MCF 10A (cell line): ENCODE data around the gene GLS. TPM values are rescaled to one million over a fixed set of nuclear protein-coding genes. Genes with fewer than 3 reads are reported as not detected.
A peak's percentile ranks its signal among the peaks of the same experiment; 100 is the strongest.

Source experiments
- BruUV-seq: library from RNA; stranded (reverse); fragments of 400-500 nt; replicated peaks from 2 replicates; lab custom pipeline; 2021; lab: Mats Ljungman, UMichigan
- CTCF ChIA-PET: fragments of 300-600 bp; sonication (Branson Sonifier 250); formaldehyde crosslinking; extraction: SDS; loops from one replicate; lab custom pipeline; 2021; ENCODE audit warnings: antibody characterized with exemption, inconsistent platforms; lab: Yijun Ruan, JAX
- POLR2A ChIA-PET: fragments of 300-600, 350-650 bp; sonication (Branson Sonifier 250); formaldehyde crosslinking; extraction: SDS; loops from one replicate; lab custom pipeline; 2020; ENCODE audit warnings: antibody characterized with exemption, inconsistent platforms; lab: Yijun Ruan, JAX
- DNase-seq: peaks from one replicate; pipeline ENCODE4 v3.0.0-alpha.2; 2018; ENCODE audit not compliant: unreplicated experiment
- H3K27ac Mint-ChIP-seq: one replicate; pipeline ENCODE4 v1.8.0; 2022; ENCODE audit warnings: mild to moderate bottlenecking, low read depth, mixed read lengths; ENCODE audit not compliant: unreplicated experiment
- H3K27me3 Mint-ChIP-seq: one replicate; pipeline ENCODE4 v1.8.0; 2022; ENCODE audit warnings: mixed read lengths; ENCODE audit not compliant: insufficient read depth, unreplicated experiment
- H3K36me3 Mint-ChIP-seq: one replicate; pipeline ENCODE4 v1.8.0; 2022; ENCODE audit warnings: mild to moderate bottlenecking, moderate library complexity, mixed read lengths; ENCODE audit not compliant: insufficient read depth, unreplicated experiment
- H3K4me1 Mint-ChIP-seq: one replicate; pipeline ENCODE4 v1.8.0; 2022; ENCODE audit warnings: mixed read lengths; ENCODE audit not compliant: insufficient read depth, unreplicated experiment
- H3K4me3 Mint-ChIP-seq: one replicate; pipeline ENCODE4 v1.8.0; 2022; ENCODE audit warnings: mild to moderate bottlenecking, moderate library complexity, mixed read lengths; ENCODE audit not compliant: unreplicated experiment
- H3K9me3 Mint-ChIP-seq: one replicate; pipeline ENCODE4 v1.8.0; 2022; ENCODE audit warnings: mixed read lengths; ENCODE audit not compliant: unreplicated experiment
- CTCF ChIP-seq: fragments of 200-600 bp; IDR thresholded peaks from one replicate; pipeline ENCODE4 v1.8.0; 2022; ENCODE audit warnings: antibody characterized with exemption, mild to moderate bottlenecking; ENCODE audit not compliant: unreplicated experiment
- intact Hi-C: fragments of 100-400 bp; cut with micrococcal nuclease; formaldehyde crosslinking; loops from 2 replicates; pipeline ENCODE4 v1.14.1; 2022
- total RNA-seq: library from RNA; stranded (reverse); gene quantifications from 2 replicates; pipeline ENCODE4 v1.2.3, GENCODE V29; 2022

Gene GLS
- total RNA-seq, 1 experiment from 2014 or later: 121 TPM

GRCh38 chr2:191012845-191013681 lies 132.4 kb downstream of the GLS start:
- H3K4me1 Mint-ChIP-seq: peaks cover 8% of the 10 kb centered on the region
- no peak for TF ChIP-seq CTCF
- H3K27me3 Mint-ChIP-seq: peaks cover 11% of the 10 kb centered on the region
- no TSS peak for BruUV-seq
- H3K4me3 Mint-ChIP-seq: no peak overlapping the region
- H3K36me3 Mint-ChIP-seq: peaks cover 20% of the 10 kb centered on the region
- ChIA-PET CTCF (interaction anchor here (0.5 to 2.6 kb wide), 12 partner anchors 11 to 669 kb away, joined by 3 to 9 read pairs (median 4); no protein-coding TSS in a partner anchor), POLR2A (interaction anchor here (0.6 to 3.5 kb wide), 16 partner anchors 7 to 566 kb away, joined by 3 to 31 read pairs (median 4); partner anchors contain the start of gene GLS)
- no peaks in the 10 kb centered on the region for H3K9me3 Mint-ChIP-seq
- peak; percentile 48 for DNase-seq
- intact Hi-C loops: loop anchor here (5.0 kb wide), 1 partner anchor 131 kb away; the partner anchor contains the start of gene GLS
- H3K27ac Mint-ChIP-seq: no peak overlapping the region

- TSS peak; percentile 51 for BruUV-seq
- TF ChIP-seq CTCF: no peak
- peaks cover 14% of the 10 kb centered on the region for H3K36me3 Mint-ChIP-seq
- H3K9me3 Mint-ChIP-seq: no peaks in the 10 kb centered on the region
- CTCF ChIA-PET: interaction anchor here (1.2 to 2.6 kb wide), 2 partner anchors 11 to 24 kb away, joined by 4 to 9 read pairs; no protein-coding TSS in a partner anchor
- intact Hi-C loops: loop anchor here (5.0 kb wide), 1 partner anchor 131 kb away; the partner anchor contains the start of gene GLS
- no peak overlapping the region for H3K4me3 Mint-ChIP-seq
- H3K27me3 Mint-ChIP-seq: peaks cover 11% of the 10 kb centered on the region
- no peak for DNase-seq
- peaks cover 8% of the 10 kb centered on the region for H3K4me1 Mint-ChIP-seq
- POLR2A ChIA-PET: interaction anchor here (0.6 to 3.3 kb wide), 10 partner anchors 9 to 566 kb away, joined by 3 to 31 read pairs (median 8); partner anchors contain the start of gene GLS
- H3K27ac Mint-ChIP-seq: no peak overlapping the region
These were observed 133.0 kb downstream of the GLS start for GRCh38 chr2:191013682-191013931.

- Mint-ChIP-seq H3K4me1 (peaks cover 8% of the 10 kb centered on the region), H3K36me3 (peaks cover 10% of the 10 kb centered on the region), H3K4me3 (no peak within 1 kb of the TSS), H3K27ac (no peak within 1 kb of the TSS), H3K9me3 (no peaks in the 10 kb centered on the region), H3K27me3 (peaks cover 11% of the 10 kb centered on the region)
- BruUV-seq: no TSS peak
- TF ChIP-seq CTCF: no peak
- ChIA-PET POLR2A (interaction anchor here (0.6 to 3.3 kb wide), 14 partner anchors 9 to 567 kb away, joined by 3 to 31 read pairs (median 6); partner anchors contain the start of gene GLS), CTCF (interaction anchor here (1.0 to 2.6 kb wide), 3 partner anchors 12 to 163 kb away, joined by 3 to 9 read pairs (median 4); no protein-coding TSS in a partner anchor)
- intact Hi-C loops: loop anchor here (5.0 kb wide), 1 partner anchor 132 kb away; the partner anchor contains the start of gene GLS
- peak; percentile 90 for DNase-seq
These were observed 133.5 kb downstream of the GLS start, which contains the start of gene STAT1 for GRCh38 chr2:191013932-191014652. Gene STAT1, minus strand, starts transcription at chr2:191014171. Its CDS starts 4,168 bp downstream, at chr2:191010003.
